Naive B cell (primary cell): Measurements from ENCODE around the gene RALGAPA2. TPM values are rescaled to one million over a fixed set of nuclear protein-coding genes. Genes with fewer than 3 reads are reported as not detected.

ENCODE experiments used
- ATAC-seq, 2 donors: fragments of 150-1000 bp; cut with Tn5 transposase; 2 replicates each; pipeline ENCODE4 v1.10.0; 2021; ENCODE audit warnings: low read depth in 2 of 2, mild to moderate bottlenecking in 2 of 2, moderate library complexity in 2 of 2
- DNase-seq: peaks from one replicate; pipeline ENCODE4 v3.0.0; 2022
- H3K27ac Mint-ChIP-seq, 6 donors: one replicate each; pipeline ENCODE4 v1.8.0; 2020 to 2022; ENCODE audit warnings: mild to moderate bottlenecking in 6 of 6, mixed read lengths in 6 of 6, moderate library complexity in 5 of 6, inconsistent platforms in 2 of 6
- H3K27me3 Mint-ChIP-seq, 3 donors: one replicate each; pipeline ENCODE4 v1.8.0; 2021 to 2022; ENCODE audit warnings: mixed read lengths in 3 of 3, mild to moderate bottlenecking in 1 of 3
- H3K36me3 Mint-ChIP-seq, 2 donors: one replicate each; pipeline ENCODE4 v1.8.0; 2020 to 2022; ENCODE audit warnings: mixed read lengths in 2 of 2, inconsistent platforms in 1 of 2, mild to moderate bottlenecking in 1 of 2
- H3K4me1 Mint-ChIP-seq, 3 donors: one replicate each; pipeline ENCODE4 v1.8.0; 2020 to 2022; ENCODE audit warnings: mixed read lengths in 3 of 3, inconsistent platforms in 1 of 3, mild to moderate bottlenecking in 1 of 3, moderate library complexity in 1 of 3
- H3K4me3 Mint-ChIP-seq, 8 donors: one replicate each; pipeline ENCODE4 v1.8.0; 2020 to 2022; ENCODE audit warnings: mild to moderate bottlenecking in 8 of 8, mixed read lengths in 8 of 8, moderate library complexity in 8 of 8, inconsistent platforms in 2 of 8
- H3K9me3 Mint-ChIP-seq, 7 donors: one replicate each; pipeline ENCODE4 v1.8.0; 2020 to 2022; ENCODE audit warnings: mixed read lengths in 7 of 7, mild to moderate bottlenecking in 5 of 7, inconsistent platforms in 2 of 7, moderate library complexity in 1 of 7
- polyA plus RNA-seq, 6 donors: library from polyadenylated mRNA; unstranded; fragments of 300-500 nt; fragmentation: Illumina TruSeq; gene quantifications; one replicate each; pipeline ENCODE4 v1.2.3, GENCODE V29; 2021; ENCODE audit warnings: low read depth in 6 of 6

The RALGAPA2 gene
- polyA plus RNA-seq, 6 donors from 2014 or later, result 3.6 to 7.3 (median 5.5) TPM

GRCh38 chr20:20564279-20564678 lies 148.2 kb downstream of the RALGAPA2 start:
- no peak overlapping the region for H3K4me3 Mint-ChIP-seq
- peaks cover 8 to 13% of the 10 kb centered on the region in 2 donors for H3K36me3 Mint-ChIP-seq
- H3K9me3 Mint-ChIP-seq, result no peaks in the 10 kb centered on the region

GRCh38 chr20:20562507-20562906 lies 149.9 kb downstream of the RALGAPA2 start:
- ATAC-seq (no peak), DNase-seq (no peak)
- Mint-ChIP-seq H3K27me3 (no peaks in the 10 kb centered on the region), H3K4me3 (no peak overlapping the region), H3K9me3 (no peaks in the 10 kb centered on the region), H3K27ac (no peak overlapping the region), H3K36me3 (peaks cover 8 to 16% of the 10 kb centered on the region in 2 donors), H3K4me1 (no peaks in the 10 kb centered on the region)

More at GRCh38 chr20:20564279-20564678, 148.2 kb downstream of the RALGAPA2 start:
- Mint-ChIP-seq H3K4me1 (no peaks in the 10 kb centered on the region), H3K27ac (peak overlapping the region in 1 of 6 donors; percentile 33), H3K27me3 (no peaks in the 10 kb centered on the region)
- ATAC-seq (no peak), DNase-seq (no peak)

GRCh38 chr20:20561841-20562240 lies 150.6 kb downstream of the RALGAPA2 start:
- Mint-ChIP-seq H3K4me1 (no peaks in the 10 kb centered on the region), H3K27ac (no peak overlapping the region), H3K4me3 (no peak overlapping the region), H3K27me3 (no peaks in the 10 kb centered on the region), H3K9me3 (no peaks in the 10 kb centered on the region), H3K36me3 (peaks cover 8 to 12% of the 10 kb centered on the region in 2 donors)
- no peak for ATAC-seq
- DNase-seq, result no peak

- no peak overlapping the region for H3K4me3 Mint-ChIP-seq
Observed at GRCh38 chr20:20561172-20561571, 151.3 kb downstream of the RALGAPA2 start.

GRCh38 chr20:20557406-20557805 lies 155.0 kb downstream of the RALGAPA2 start:
- Mint-ChIP-seq H3K4me1 (no peaks in the 10 kb centered on the region), H3K9me3 (peaks cover 0 to 7% (median 0%) of the 10 kb centered on the region in 7 donors), H3K36me3 (peaks cover 8 to 29% of the 10 kb centered on the region in 2 donors), H3K4me3 (no peak overlapping the region), H3K27ac (no peak overlapping the region), H3K27me3 (no peaks in the 10 kb centered on the region)
- ATAC-seq, result no peak
- DNase-seq, result no peak

More at GRCh38 chr20:20561172-20561571, 151.3 kb downstream of the RALGAPA2 start:
- Mint-ChIP-seq H3K9me3 (no peaks in the 10 kb centered on the region), H3K27ac (no peak overlapping the region), H3K27me3 (no peaks in the 10 kb centered on the region), H3K36me3 (peaks cover 8 to 18% of the 10 kb centered on the region in 2 donors), H3K4me1 (no peaks in the 10 kb centered on the region)
- ATAC-seq (no peak), DNase-seq (no peak)

- Mint-ChIP-seq H3K36me3 (peaks cover 0 to 23% of the 10 kb centered on the region in 2 donors), H3K4me3 (no peak overlapping the region)
- ATAC-seq, result no peak
Observed at GRCh38 chr20:20555838-20556237, 156.6 kb downstream of the RALGAPA2 start.

GRCh38 chr20:20554951-20555350 lies 157.5 kb downstream of the RALGAPA2 start:
- peaks cover 0 to 23% of the 10 kb centered on the region in 2 donors for H3K36me3 Mint-ChIP-seq
- DNase-seq (no peak), ATAC-seq (no peak)
- H3K27ac Mint-ChIP-seq, result no peak overlapping the region
- H3K27me3 Mint-ChIP-seq, result no peaks in the 10 kb centered on the region
- H3K9me3 Mint-ChIP-seq, result peaks cover 0 to 7% (median 0%) of the 10 kb centered on the region in 7 donors
- no peaks in the 10 kb centered on the region for H3K4me1 Mint-ChIP-seq
- H3K4me3 Mint-ChIP-seq, result no peak overlapping the region

More at GRCh38 chr20:20555838-20556237, 156.6 kb downstream of the RALGAPA2 start:
- Mint-ChIP-seq H3K4me1 (no peaks in the 10 kb centered on the region), H3K9me3 (peaks cover 0 to 7% (median 0%) of the 10 kb centered on the region in 7 donors), H3K27me3 (no peaks in the 10 kb centered on the region), H3K27ac (no peak overlapping the region)
- no peak for DNase-seq

- Mint-ChIP-seq H3K4me3 (no peak overlapping the region), H3K27ac (no peak overlapping the region), H3K4me1 (peaks cover 0 to 1% (median 0%) of the 10 kb centered on the region in 3 donors), H3K36me3 (peaks cover 0 to 17% of the 10 kb centered on the region in 2 donors), H3K9me3 (peaks cover 0 to 7% (median 0%) of the 10 kb centered on the region in 7 donors), H3K27me3 (no peaks in the 10 kb centered on the region)
- no peak for ATAC-seq
- DNase-seq, result no peak
Observed at GRCh38 chr20:20553541-20553940, 158.9 kb downstream of the RALGAPA2 start.

GRCh38 chr20:20552076-20552475 lies 160.4 kb downstream of the RALGAPA2 start:
- ATAC-seq, result no peak
- peaks cover 8 to 16% (median 12%) of the 10 kb centered on the region in 3 donors for H3K4me1 Mint-ChIP-seq
- DNase-seq, result no peak
- H3K27me3 Mint-ChIP-seq, result no peaks in the 10 kb centered on the region
- H3K9me3 Mint-ChIP-seq, result peaks cover 0 to 7% (median 0%) of the 10 kb centered on the region in 7 donors
- no peak overlapping the region for H3K4me3 Mint-ChIP-seq
- no peak overlapping the region for H3K27ac Mint-ChIP-seq
- peaks cover 0 to 17% of the 10 kb centered on the region in 2 donors for H3K36me3 Mint-ChIP-seq

GRCh38 chr20:20551409-20551808 lies 161.0 kb downstream of the RALGAPA2 start:
- Mint-ChIP-seq H3K36me3 (peaks cover 0 to 14% of the 10 kb centered on the region in 2 donors), H3K4me1 (peaks cover 10 to 16% (median 12%) of the 10 kb centered on the region in 3 donors), H3K27ac (no peak overlapping the region), H3K4me3 (no peak overlapping the region), H3K9me3 (peaks cover 0 to 7% (median 0%) of the 10 kb centered on the region in 7 donors), H3K27me3 (no peaks in the 10 kb centered on the region)
- DNase-seq (no peak), ATAC-seq (no peak)

- Mint-ChIP-seq H3K27me3 (no peaks in the 10 kb centered on the region), H3K9me3 (no peaks in the 10 kb centered on the region), H3K27ac (no peak overlapping the region), H3K4me3 (no peak overlapping the region), H3K4me1 (peaks cover 10 to 16% (median 12%) of the 10 kb centered on the region in 3 donors), H3K36me3 (peaks cover 0 to 8% of the 10 kb centered on the region in 2 donors)
- DNase-seq, result no peak
- no peak for ATAC-seq
Observed at GRCh38 chr20:20549704-20550103, 162.7 kb downstream of the RALGAPA2 start.

- Mint-ChIP-seq H3K9me3 (no peaks in the 10 kb centered on the region), H3K36me3 (peaks cover under 1 to 8% of the 10 kb centered on the region in 2 donors), H3K27ac (no peak overlapping the region), H3K4me1 (peaks cover 10 to 16% (median 12%) of the 10 kb centered on the region in 3 donors), H3K4me3 (no peak overlapping the region), H3K27me3 (no peaks in the 10 kb centered on the region)
- DNase-seq (no peak), ATAC-seq (no peak)
Observed at GRCh38 chr20:20549267-20549612, 163.2 kb downstream of the RALGAPA2 start.

GRCh38 chr20:20548527-20549266 lies 163.7 kb downstream of the RALGAPA2 start:
- Mint-ChIP-seq H3K27me3 (no peaks in the 10 kb centered on the region), H3K4me3 (no peak overlapping the region)
- ATAC-seq, result no peak

GRCh38 chr20:20547876-20548266 lies 164.6 kb downstream of the RALGAPA2 start:
- Mint-ChIP-seq H3K4me3 (no peak overlapping the region), H3K27ac (peak overlapping the region in 3 of 6 donors; percentile 38 to 90 (median 72)), H3K4me1 (peaks cover 10 to 16% (median 12%) of the 10 kb centered on the region in 3 donors), H3K36me3 (peaks cover 6 to 8% of the 10 kb centered on the region in 2 donors), H3K27me3 (no peaks in the 10 kb centered on the region), H3K9me3 (peaks cover 0 to 2% (median 0%) of the 10 kb centered on the region in 7 donors)
- ATAC-seq (no peak), DNase-seq (no peak)

More at GRCh38 chr20:20548527-20549266, 163.7 kb downstream of the RALGAPA2 start:
- H3K36me3 Mint-ChIP-seq, result peaks cover 6 to 8% of the 10 kb centered on the region in 2 donors
- H3K27ac Mint-ChIP-seq, result no peak overlapping the region
- DNase-seq, result no peak
- peaks cover 10 to 16% (median 12%) of the 10 kb centered on the region in 3 donors for H3K4me1 Mint-ChIP-seq
- H3K9me3 Mint-ChIP-seq, result no peaks in the 10 kb centered on the region
